Psoas muscle (tissue), 8 donors: Measurements from ENCODE around the gene NADSYN1. TPM values are rescaled to one million over a fixed set of nuclear protein-coding genes. Genes with fewer than 3 reads are reported as not detected.

Experiments used
- ATAC-seq, 4 donors: fragments of 200-7000 bp; cut with Tn5 transposase; one replicate each; pipeline ENCODE4 v1.9.1; 2020; ENCODE audit warnings: moderate library complexity in 3 of 4, mild to moderate bottlenecking in 2 of 4
- DNase-seq, 2 donors: peaks; one replicate each; pipeline ENCODE4 v3.0.0-alpha.2; 2020
- H3K27ac ChIP-seq: fragments of 200-600 bp; one replicate; pipeline ENCODE4 v1.8.0; 2022
- H3K27me3 ChIP-seq, 3 donors: fragments of 200-600 bp in 1 of 3; one replicate each; pipeline versions ENCODE4 v1.6.1 to v1.8.0; 2013 to 2022; ENCODE audit warnings: low read length in 2 of 3, mild to moderate bottlenecking in 2 of 3, moderate library complexity in 1 of 3; ENCODE audit not compliant: insufficient read depth in 3 of 3
- H3K36me3 ChIP-seq, 2 donors: fragments of 200-600 bp in 1 of 2; one replicate each; pipeline versions ENCODE4 v1.6.1 to v1.8.0; 2013 to 2022; ENCODE audit warnings: low read depth in 1 of 2, mild to moderate bottlenecking in 1 of 2, moderate library complexity in 1 of 2; ENCODE audit not compliant: insufficient read depth in 1 of 2
- H3K4me1 ChIP-seq: fragments of 200-600 bp; one replicate; pipeline ENCODE4 v1.8.0; 2022
- H3K4me3 ChIP-seq: fragments of 200-600 bp; one replicate; pipeline ENCODE4 v1.8.0; 2022; ENCODE audit warnings: mild to moderate bottlenecking
- H3K9me3 ChIP-seq: fragments of 200-600 bp; one replicate; pipeline ENCODE4 v1.8.0; 2022
- CTCF ChIP-seq: fragments of 200-600 bp; IDR thresholded peaks from one replicate; pipeline ENCODE4 v1.8.0; 2022; ENCODE audit warnings: antibody characterized with exemption
- WGBS, 3 donors: extraction: QIAGEN DNeasy Blood & Tissue Kit; methylation state at CpG; one replicate each; pipeline versions ENCODE4 v1.1.6 to v1.1.7; 2013; 5-methylcytosine and 5-hydroxymethylcytosine counted together
- intact Hi-C, 2 donors: fragments of 100-400 bp; cut with DNase I; formaldehyde crosslinking; loops; one replicate each; pipeline versions ENCODE4 v1.11.0 to v1.14.2; 2022
- polyA plus RNA-seq, 3 donors: library from polyadenylated mRNA; stranded (reverse); fragments of 200-250 nt; gene quantifications; one replicate each; pipeline ENCODE4 v1.2.3, GENCODE V29; 2013
- total RNA-seq, 4 donors: library from RNA; stranded (reverse); fragmentation: NEBNext Ultra II Directional in 2 of 4; extraction: Animal tissue kit (Norgen Biotek cat#: 25700) in 2 of 4; gene quantifications; one replicate each; pipeline versions ENCODE4 v1.2.1 to v1.2.4, GENCODE V29; 2021 to 2023
- donor health status: healthy with polysubstance abuse.
- donor health status: DM: no; HTN: no; CAD: no; lungs with moderate emphysema.
- donor health status: Bipolar disorder and iron deficiency.
- donor health status: healthy.
- donor health status: DM: yes; HTN: yes; CAD: no.
- donor health status: DM: no; HTN: no; CAD: no.
- donor health status: DM: no; HTN: no; CAD: no.
- donor health status: DM: yes; HTN: yes; CAD: no.

Gene NADSYN1
- total and polyA plus RNA-seq, 7 donors = 7.8 to 19.3 (median 13.0) TPM

GRCh38 chr11:71430166-71430565 lies 22.8 kb upstream of the NADSYN1 start:
- DNase-seq (no peak), ATAC-seq (no peak)
- H3K4me1 ChIP-seq = no peaks in the 10 kb centered on the region
- no peak for TF ChIP-seq CTCF
- H3K9me3 ChIP-seq = no peaks in the 10 kb centered on the region
- H3K36me3 ChIP-seq = peaks cover 0 to 6% of the 10 kb centered on the region in 2 donors
- no peak overlapping the region for H3K4me3 ChIP-seq
- no peak overlapping the region for H3K27ac ChIP-seq
- WGBS, 3 donors = 92 to 95% (median 93%) methylated on average over 9 of the region's 9 CpGs
- intact Hi-C loops = no loop called here
- H3K27me3 ChIP-seq = peaks cover 0 to 7% (median 0%) of the 10 kb centered on the region in 3 donors

GRCh38 chr11:71431271-71431670 lies 21.7 kb upstream of the NADSYN1 start:
- Histone ChIP-seq H3K27ac (no peak overlapping the region), H3K4me1 (no peaks in the 10 kb centered on the region), H3K27me3 (peaks cover 0 to 7% (median 0%) of the 10 kb centered on the region in 3 donors), H3K4me3 (no peak overlapping the region), H3K36me3 (peaks cover 0 to 14% of the 10 kb centered on the region in 2 donors), H3K9me3 (no peaks in the 10 kb centered on the region)
- DNase-seq = no peak
- intact Hi-C loops = no loop called here
- no peak for TF ChIP-seq CTCF
- no peak for ATAC-seq
- WGBS, 3 donors = 51 to 58% (median 57%) methylated on average over 7 of the region's 7 CpGs

GRCh38 chr11:71432761-71433647 lies 20.0 kb upstream of the NADSYN1 start:
- Histone ChIP-seq H3K36me3 (peaks cover 0 to 14% of the 10 kb centered on the region in 2 donors), H3K4me1 (no peaks in the 10 kb centered on the region), H3K9me3 (no peaks in the 10 kb centered on the region), H3K27me3 (peaks cover 0 to 7% (median 0%) of the 10 kb centered on the region in 3 donors), H3K4me3 (no peak overlapping the region), H3K27ac (no peak overlapping the region)
- DNase-seq = no peak
- 71 to 91% (median 87%) methylated on average over 7 of the region's 7 CpGs for WGBS, 3 donors
- no peak for TF ChIP-seq CTCF
- intact Hi-C loops = no loop called here
- no peak for ATAC-seq

- ATAC-seq (peak in 1 of 4 donors; percentile 42), DNase-seq (peak in 1 of 2 donors; percentile 48)
- Histone ChIP-seq H3K36me3 (peaks cover 3 to 21% of the 10 kb centered on the region in 2 donors), H3K9me3 (no peaks in the 10 kb centered on the region), H3K27me3 (peaks cover 0 to 1% (median 0%) of the 10 kb centered on the region in 3 donors), H3K4me3 (no peak overlapping the region), H3K4me1 (no peaks in the 10 kb centered on the region), H3K27ac (no peak overlapping the region)
- 79 to 85% (median 80%) methylated on average over 19 of the region's 19 CpGs for WGBS, 3 donors
- no peak for TF ChIP-seq CTCF
- intact Hi-C loops = no loop called here
Measured at GRCh38 chr11:71433648-71434450, 19.2 kb upstream of the NADSYN1 start.
